Measurements from ENCODE around the gene PAQR7.

The PAQR7 gene

DNA sequence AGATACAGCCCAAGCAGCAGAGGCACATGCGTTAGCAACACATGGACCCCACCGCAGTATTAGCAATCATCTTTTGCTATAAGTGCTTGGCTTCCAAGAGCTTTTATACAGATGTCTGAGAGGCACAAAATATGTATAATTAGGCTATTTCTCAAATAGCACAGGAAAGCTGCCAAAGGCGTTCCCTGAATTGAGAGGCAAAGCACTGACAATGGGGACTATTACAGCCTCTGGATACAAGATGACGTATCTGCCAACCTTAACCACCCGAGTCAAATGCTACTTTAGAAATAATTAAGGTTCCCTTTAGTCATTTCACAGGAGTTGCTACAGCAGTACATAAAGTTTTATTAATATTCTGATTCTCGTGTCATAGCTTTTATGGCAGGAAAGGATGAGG, 24.3 kb upstream of the PAQR7 start:
- no peaks in the 10 kb centered on the region for H3K9me3 Mint-ChIP-seq
- peaks cover 60% of the 10 kb centered on the region for H3K4me1 Mint-ChIP-seq
- peaks cover 71% of the 10 kb centered on the region for H3K36me3 Mint-ChIP-seq (ENCODE audit: low read depth)
- no peak overlapping the region for H3K4me3 Mint-ChIP-seq
- peak overlapping the region in 1 of 3 experiments; percentile 50 for H3K27ac Mint-ChIP-seq
- TF ChIP-seq, protein P1, sequence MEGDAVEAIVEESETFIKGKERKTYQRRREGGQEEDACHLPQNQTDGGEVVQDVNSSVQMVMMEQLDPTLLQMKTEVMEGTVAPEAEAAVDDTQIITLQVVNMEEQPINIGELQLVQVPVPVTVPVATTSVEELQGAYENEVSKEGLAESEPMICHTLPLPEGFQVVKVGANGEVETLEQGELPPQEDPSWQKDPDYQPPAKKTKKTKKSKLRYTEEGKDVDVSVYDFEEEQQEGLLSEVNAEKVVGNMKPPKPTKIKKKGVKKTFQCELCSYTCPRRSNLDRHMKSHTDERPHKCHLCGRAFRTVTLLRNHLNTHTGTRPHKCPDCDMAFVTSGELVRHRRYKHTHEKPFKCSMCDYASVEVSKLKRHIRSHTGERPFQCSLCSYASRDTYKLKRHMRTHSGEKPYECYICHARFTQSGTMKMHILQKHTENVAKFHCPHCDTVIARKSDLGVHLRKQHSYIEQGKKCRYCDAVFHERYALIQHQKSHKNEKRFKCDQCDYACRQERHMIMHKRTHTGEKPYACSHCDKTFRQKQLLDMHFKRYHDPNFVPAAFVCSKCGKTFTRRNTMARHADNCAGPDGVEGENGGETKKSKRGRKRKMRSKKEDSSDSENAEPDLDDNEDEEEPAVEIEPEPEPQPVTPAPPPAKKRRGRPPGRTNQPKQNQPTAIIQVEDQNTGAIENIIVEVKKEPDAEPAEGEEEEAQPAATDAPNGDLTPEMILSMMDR (IDR thresholded peaks at IDR 0.05; ENCODE audit: unreplicated experiment in 3 of 3), result no peak
- no peaks in the 10 kb centered on the region for H3K27me3 Mint-ChIP-seq (ENCODE audit: low read depth)

DNA sequence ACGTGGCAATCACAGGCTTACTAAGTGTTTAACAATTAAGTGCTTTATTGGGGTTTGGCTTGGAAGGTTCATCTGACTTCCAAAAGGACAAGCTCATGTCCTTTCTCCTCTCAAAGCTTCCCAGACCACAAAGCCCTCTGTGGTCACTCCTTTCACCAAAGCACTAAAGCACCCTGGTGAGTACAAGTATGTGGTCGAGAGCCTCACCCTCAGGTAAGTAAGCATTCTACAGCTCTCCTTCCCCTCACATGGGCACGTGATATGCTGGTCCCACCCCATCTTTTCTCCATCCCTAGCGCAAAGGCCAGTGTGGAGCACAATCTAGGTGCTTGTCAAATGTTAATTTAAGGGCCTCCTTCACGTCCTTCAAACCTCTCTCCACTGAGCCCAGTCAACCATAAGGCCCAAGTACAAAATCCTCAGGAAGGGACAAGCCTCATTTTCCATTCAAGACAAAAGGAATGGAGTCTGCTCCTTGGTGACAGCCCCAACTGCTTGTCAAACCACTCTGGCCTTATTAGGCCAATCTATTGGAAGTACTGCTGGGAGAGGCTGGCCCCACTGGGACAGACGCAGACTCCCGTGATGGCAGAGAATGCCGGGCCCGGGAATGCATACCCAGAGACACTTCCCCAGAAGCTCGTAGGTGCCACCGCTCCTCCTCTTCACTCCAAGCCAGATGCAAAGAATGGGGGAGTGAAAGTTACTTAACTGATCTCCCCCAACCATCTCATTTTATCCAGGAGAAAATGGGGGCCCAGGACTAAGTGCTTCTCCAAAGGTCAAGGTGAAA, 22.9 kb upstream of the PAQR7 start:
- TF ChIP-seq, protein P1 (IDR thresholded peaks at IDR 0.05; ENCODE audit: unreplicated experiment in 3 of 3), result no peak

DNA sequence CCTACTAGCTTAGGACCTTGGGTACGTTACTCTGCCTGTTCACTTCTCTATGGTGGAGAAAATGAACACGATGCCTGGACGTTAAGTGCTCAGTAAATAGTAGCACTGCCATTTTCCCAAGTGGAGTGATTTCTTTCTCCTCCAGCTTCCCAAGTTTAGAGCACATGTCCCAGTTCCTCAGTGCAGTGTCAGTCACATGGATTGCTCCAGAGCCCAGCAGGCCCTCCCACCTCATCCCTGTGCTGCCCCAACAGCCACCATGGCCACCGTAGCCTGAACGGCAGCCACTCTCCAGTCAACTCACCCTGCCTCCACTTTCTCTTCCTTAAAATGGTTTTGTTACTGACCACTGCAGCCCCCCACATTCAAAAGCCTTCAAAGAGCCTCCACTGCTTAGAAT, 22.2 kb upstream of the PAQR7 start:
- H3K27me3 Mint-ChIP-seq (ENCODE audit: low read depth), result no peaks in the 10 kb centered on the region
- TF ChIP-seq, protein P1 (IDR thresholded peaks at IDR 0.05; ENCODE audit: unreplicated experiment in 3 of 3), result no peak
- no peak overlapping the region for H3K4me3 Mint-ChIP-seq
- H3K27ac Mint-ChIP-seq, result peak overlapping the region; percentile 7 to 80 (median 67)
- H3K9me3 Mint-ChIP-seq, result no peaks in the 10 kb centered on the region
- H3K36me3 Mint-ChIP-seq (ENCODE audit: low read depth), result peaks cover 54% of the 10 kb centered on the region
- H3K4me1 Mint-ChIP-seq, result peaks cover 41% of the 10 kb centered on the region

More for the DNA sequence above, 22.9 kb upstream of the PAQR7 start:
- peak overlapping the region; percentile 7 to 80 (median 67) for H3K27ac Mint-ChIP-seq
- peaks cover 48% of the 10 kb centered on the region for H3K4me1 Mint-ChIP-seq
- H3K9me3 Mint-ChIP-seq, result no peaks in the 10 kb centered on the region
- no peaks in the 10 kb centered on the region for H3K27me3 Mint-ChIP-seq (ENCODE audit: low read depth)
- H3K36me3 Mint-ChIP-seq (ENCODE audit: low read depth), result peaks cover 60% of the 10 kb centered on the region
- peak overlapping the region in 1 of 3 experiments; percentile 21 for H3K4me3 Mint-ChIP-seq

DNA sequence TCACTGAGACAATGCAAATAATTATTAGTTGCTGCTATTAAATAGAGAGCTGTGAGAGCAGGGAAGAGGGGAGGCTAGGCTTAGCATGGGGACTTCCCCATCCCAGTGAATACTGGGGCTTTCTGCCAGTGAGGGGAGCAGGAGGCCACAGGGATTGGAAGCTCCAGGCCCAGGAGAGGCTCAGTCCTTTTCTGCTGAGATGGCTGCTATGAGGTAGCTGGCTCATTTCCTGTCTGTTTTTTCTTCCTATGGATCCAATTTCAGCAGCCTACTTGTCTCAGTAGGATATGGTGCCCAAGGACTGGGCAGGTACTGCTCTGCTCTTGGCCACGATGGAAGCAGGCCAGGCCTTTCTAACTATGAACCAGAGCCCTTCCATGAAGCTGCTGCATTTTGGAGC, 20.8 kb upstream of the PAQR7 start:
- H3K27ac Mint-ChIP-seq, result peak overlapping the region; percentile 78 to 88 (median 87)
- H3K9me3 Mint-ChIP-seq, result no peaks in the 10 kb centered on the region
- H3K4me1 Mint-ChIP-seq, result peaks cover 40% of the 10 kb centered on the region
- peaks cover 43% of the 10 kb centered on the region for H3K36me3 Mint-ChIP-seq (ENCODE audit: low read depth)
- no peaks in the 10 kb centered on the region for H3K27me3 Mint-ChIP-seq (ENCODE audit: low read depth)
- H3K4me3 Mint-ChIP-seq, result no peak overlapping the region
- TF ChIP-seq, protein P1 (IDR thresholded peaks at IDR 0.05; ENCODE audit: unreplicated experiment in 3 of 3), result no peak

DNA sequence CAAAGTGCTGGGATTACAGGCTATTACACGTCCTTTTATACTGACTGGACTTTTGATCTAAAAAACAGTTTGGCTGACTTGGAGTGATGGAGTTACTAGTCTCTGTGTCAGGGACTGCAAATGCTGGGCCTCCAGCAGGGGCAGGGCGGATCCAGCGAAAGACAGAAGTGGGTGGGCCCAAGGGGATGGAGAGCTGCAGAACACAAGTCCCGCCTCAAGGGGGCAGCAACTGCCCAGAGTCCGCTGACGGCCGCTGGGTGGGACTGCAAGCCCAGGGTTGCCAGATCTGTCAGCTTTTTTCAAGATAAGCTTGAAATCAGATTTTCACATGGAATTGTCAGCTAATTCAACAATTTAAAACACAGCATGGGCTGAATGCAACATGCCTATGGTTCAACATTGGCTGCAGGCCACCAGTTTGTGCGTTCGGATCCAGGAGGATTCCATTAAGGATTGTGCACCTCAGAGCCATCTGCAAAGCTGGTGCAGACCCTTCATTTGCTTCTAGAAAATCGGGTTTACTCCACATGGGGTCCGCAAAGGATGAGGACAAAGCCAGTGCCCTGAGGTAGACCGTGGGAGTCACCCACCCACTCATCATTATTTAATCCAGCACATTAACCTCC, 20.0 kb upstream of the PAQR7 start:
- no peak overlapping the region for H3K4me3 Mint-ChIP-seq
- TF ChIP-seq, protein P1 (IDR thresholded peaks at IDR 0.05; ENCODE audit: unreplicated experiment in 3 of 3), result peak; percentile 97 to 98 (median 97)
- peaks cover 38% of the 10 kb centered on the region for H3K4me1 Mint-ChIP-seq
- peak overlapping the region; percentile 78 to 88 (median 87) for H3K27ac Mint-ChIP-seq
- no peaks in the 10 kb centered on the region for H3K27me3 Mint-ChIP-seq (ENCODE audit: low read depth)
- H3K36me3 Mint-ChIP-seq (ENCODE audit: low read depth), result peaks cover 35% of the 10 kb centered on the region
- no peaks in the 10 kb centered on the region for H3K9me3 Mint-ChIP-seq

All from nephron (organoid).